HG03064 (cell line): ENCODE results near the gene PRAMEF25.
"Not testable (repeated sequence)": the region's sequence is repeated elsewhere in the genome, so short reads cannot be mapped to it uniquely, and the experiment has no call there.

ENCODE experiments used
- ATAC-seq: cut with Tn5 transposase; IDR thresholded peaks from one replicate; pipeline ENCODE4 v1.9.1; 2021; ENCODE audit warnings: low read depth; ENCODE audit not compliant: unreplicated experiment

Gene PRAMEF25

DNA sequence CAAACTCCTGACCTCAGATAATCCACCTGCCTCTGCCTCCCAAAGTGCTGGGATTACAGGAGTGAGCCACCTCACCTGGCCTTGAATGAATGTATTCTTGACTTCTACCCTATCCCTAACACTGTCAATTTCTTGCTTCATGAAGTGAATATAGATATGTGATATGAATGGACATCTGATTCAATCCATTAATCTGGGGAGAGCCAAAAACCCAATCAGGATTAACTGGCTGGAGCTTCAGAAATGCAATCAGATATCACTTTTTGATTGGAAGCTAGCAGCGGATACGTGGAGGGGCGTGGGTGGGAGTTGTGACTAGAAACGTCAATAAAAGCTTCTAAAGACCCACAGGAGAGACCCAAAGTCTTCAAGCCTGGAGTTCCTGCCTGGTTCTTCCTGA is at the start of gene PRAMEF25:
Gene PRAMEF25, plus strand, starts transcription at position 301 of the 400 bp plus-strand sequence. CDS start 2,920 bp downstream, outside the sequence.
- ATAC-seq: not testable (repeated sequence)

DNA sequence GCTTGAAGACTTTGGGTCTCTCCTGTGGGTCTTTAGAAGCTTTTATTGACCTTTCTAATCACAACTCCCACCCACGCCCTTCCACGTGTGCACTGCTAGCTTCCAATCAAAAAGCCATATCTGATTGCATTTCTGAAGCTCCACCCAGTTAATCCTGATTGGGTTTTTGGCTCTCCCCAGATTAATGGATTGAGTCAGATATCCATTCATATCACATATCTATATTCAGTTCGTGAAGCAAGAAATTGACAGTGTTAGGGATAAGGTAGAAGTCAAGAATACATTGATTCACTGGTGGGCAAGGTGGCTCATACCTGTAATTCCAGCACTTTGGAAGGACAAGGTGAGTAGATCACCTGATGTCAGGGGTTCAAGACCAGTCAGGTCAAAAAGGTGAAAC is 14.1 kb upstream of the PRAMEF25 start, which contains the start of gene PRAMEF27:
Gene PRAMEF27, minus strand, starts transcription at position 101 of the 400 bp plus-strand sequence. CDS start 2,916 bp downstream, outside the sequence.
- ATAC-seq: not testable (repeated sequence)

DNA sequence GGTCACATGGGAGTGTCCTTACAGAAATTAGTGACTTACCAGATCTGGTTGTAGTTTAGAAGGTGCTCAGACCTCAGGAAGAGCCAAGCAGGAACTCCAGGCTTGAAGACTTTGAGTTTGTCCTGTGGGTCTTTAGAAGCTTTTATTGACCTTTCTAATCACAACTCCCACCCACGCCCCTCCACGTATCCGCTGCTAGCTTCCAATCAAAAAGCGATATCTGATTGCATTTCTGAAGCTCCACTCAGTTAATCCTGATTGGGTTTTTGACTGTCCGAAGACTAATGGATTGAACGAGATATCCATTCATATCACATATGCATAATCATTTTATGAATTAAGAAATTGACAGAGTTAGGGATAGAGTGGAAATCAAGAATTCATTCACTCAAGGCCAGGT is 46.2 kb downstream of the PRAMEF25 start, which contains the start of gene HNRNPCL2:
Gene HNRNPCL2, minus strand, starts transcription at position 101 of the 400 bp plus-strand sequence. CDS start 454 bp downstream, outside the sequence.
- not testable (repeated sequence) for ATAC-seq
